SH-SY5Y (cell line): ENCODE results near the gene MAGI2.

Source experiments
- GATA2 ChIP-seq: IDR thresholded peaks from 2 replicates; pipeline ENCODE4 v1.6.1; 2011; ENCODE audit warnings: mild to moderate bottlenecking, low read depth, low read length
- GATA3 ChIP-seq: IDR thresholded peaks from 2 replicates; pipeline ENCODE4 v1.6.1; 2011; ENCODE audit warnings: low read depth, mild to moderate bottlenecking, low read length, moderate library complexity

The MAGI2 gene

GRCh38 chr7:78443811-78444210 lies 1009.7 kb downstream of the MAGI2 start:
- TF ChIP-seq GATA2 (no peak), GATA3 (no peak)

- TF ChIP-seq GATA2 (no peak), GATA3 (no peak)
Observed at GRCh38 chr7:78441737-78442136, 1011.7 kb downstream of the MAGI2 start.

- TF ChIP-seq GATA2 (no peak), GATA3 (no peak)
Observed at GRCh38 chr7:78438433-78438832, 1015.0 kb downstream of the MAGI2 start.

- no peak for TF ChIP-seq GATA2
- no peak for TF ChIP-seq GATA3
Observed at GRCh38 chr7:78437118-78437517, 1016.3 kb downstream of the MAGI2 start.

- TF ChIP-seq GATA3 = no peak
- TF ChIP-seq GATA2 = no peak
Observed at GRCh38 chr7:78435355-78435754, 1018.1 kb downstream of the MAGI2 start.

- no peak for TF ChIP-seq GATA3
- TF ChIP-seq GATA2 = no peak
Observed at GRCh38 chr7:78434281-78434680, 1019.2 kb downstream of the MAGI2 start.

- no peak for TF ChIP-seq GATA3
- no peak for TF ChIP-seq GATA2
Observed at GRCh38 chr7:78433421-78433820, 1020.0 kb downstream of the MAGI2 start.

- no peak for TF ChIP-seq GATA2
- no peak for TF ChIP-seq GATA3
Observed at GRCh38 chr7:78429878-78430277, 1023.6 kb downstream of the MAGI2 start.

- TF ChIP-seq GATA2 = no peak
- TF ChIP-seq GATA3 = no peak
Observed at GRCh38 chr7:78427209-78427608, 1026.3 kb downstream of the MAGI2 start.

- no peak for TF ChIP-seq GATA3
- TF ChIP-seq GATA2 = no peak
Observed at GRCh38 chr7:78420001-78420400, 1033.5 kb downstream of the MAGI2 start.

- TF ChIP-seq GATA3 = no peak
- no peak for TF ChIP-seq GATA2
Observed at GRCh38 chr7:78417180-78417853, 1036.2 kb downstream of the MAGI2 start.

- TF ChIP-seq GATA2 = no peak
- TF ChIP-seq GATA3 = no peak
Observed at GRCh38 chr7:78413568-78413967, 1039.9 kb downstream of the MAGI2 start.

GRCh38 chr7:78412216-78412858 lies 1041.1 kb downstream of the MAGI2 start:
- TF ChIP-seq GATA2 (no peak), GATA3 (no peak)

GRCh38 chr7:78407031-78407430 lies 1046.4 kb downstream of the MAGI2 start:
- TF ChIP-seq GATA2 (no peak), GATA3 (no peak)

- no peak for TF ChIP-seq GATA2
- no peak for TF ChIP-seq GATA3
Observed at GRCh38 chr7:78406531-78406930, 1046.9 kb downstream of the MAGI2 start.
